SJSA1 (cell line): ENCODE results near the gene RDH12. TPM values are rescaled to one million over a fixed set of nuclear protein-coding genes. Genes with fewer than 3 reads are reported as not detected.
"Not testable (repeated sequence)": the region's sequence is repeated elsewhere in the genome, so short reads cannot be mapped to it uniquely, and the experiment has no call there.

Experiments
- DNase-seq, 2 experiments: peaks; one replicate each; pipeline ENCODE4 v3.0.0-alpha.2; 2015 to 2020; ENCODE audit warnings: low spot score in 2 of 2, low read depth in 1 of 2
- H3K27ac ChIP-seq: fragments of 250-450 bp; sonication (Bioruptor Pico); 2 replicates; pipeline ENCODE4 v1.5.1; 2020; ENCODE audit warnings: mild to moderate bottlenecking, moderate library complexity
- H3K27me3 ChIP-seq: fragments of 250-450 bp; sonication (Bioruptor Pico); replicated peaks from 2 replicates; pipeline ENCODE4 v1.5.1; 2020; ENCODE audit warnings: mild to moderate bottlenecking, moderate library complexity
- H3K36me3 ChIP-seq: fragments of 250-450 bp; sonication (Bioruptor Pico); 2 replicates; pipeline ENCODE4 v1.5.1; 2020; ENCODE audit warnings: mild to moderate bottlenecking
- H3K4me1 ChIP-seq: fragments of 250-450 bp; sonication (Bioruptor Pico); replicated peaks from 2 replicates; pipeline ENCODE4 v1.6.1; 2021; ENCODE audit warnings: mild to moderate bottlenecking
- H3K4me3 ChIP-seq: fragments of 250-450 bp; sonication (Bioruptor Pico); 2 replicates; pipeline ENCODE4 v1.5.1; 2020; ENCODE audit warnings: mild to moderate bottlenecking
- H3K9me3 ChIP-seq: fragments of 250-450 bp; sonication (Bioruptor Pico); replicated peaks from 2 replicates; pipeline ENCODE4 v1.5.1; 2020; ENCODE audit warnings: mild to moderate bottlenecking
- total RNA-seq: library from RNA; depleted of rRNA; stranded (reverse); fragments of >200 nt; shearing (Covaris generic); gene quantifications from 2 replicates; pipeline ENCODE4 v1.2.3, GENCODE V29; 2014

Gene RDH12
- total RNA-seq, 1 experiment from 2014 or later: not detected

DNA sequence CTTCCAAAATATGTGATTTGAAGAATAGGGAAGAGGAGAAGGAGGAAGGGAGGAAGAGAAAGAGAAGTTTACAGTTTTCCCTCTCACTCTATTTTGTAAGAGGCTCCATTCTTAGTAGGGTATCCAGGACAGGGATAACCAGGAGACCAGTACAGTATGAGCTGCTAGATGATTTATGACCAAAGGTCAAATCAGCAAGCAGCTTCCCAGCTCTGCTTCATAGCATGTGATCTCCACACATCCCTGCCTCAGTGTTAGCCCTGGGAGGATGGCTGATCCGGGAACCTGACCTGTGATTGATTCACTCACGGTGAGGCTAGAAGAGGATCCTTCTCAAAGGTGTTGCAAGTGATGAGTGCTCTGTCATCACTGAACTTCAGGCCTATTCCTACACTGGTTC is 16.6 kb downstream of the RDH12 start:
- no peaks in the 10 kb centered on the region for H3K27me3 ChIP-seq
- no peak for DNase-seq

DNA sequence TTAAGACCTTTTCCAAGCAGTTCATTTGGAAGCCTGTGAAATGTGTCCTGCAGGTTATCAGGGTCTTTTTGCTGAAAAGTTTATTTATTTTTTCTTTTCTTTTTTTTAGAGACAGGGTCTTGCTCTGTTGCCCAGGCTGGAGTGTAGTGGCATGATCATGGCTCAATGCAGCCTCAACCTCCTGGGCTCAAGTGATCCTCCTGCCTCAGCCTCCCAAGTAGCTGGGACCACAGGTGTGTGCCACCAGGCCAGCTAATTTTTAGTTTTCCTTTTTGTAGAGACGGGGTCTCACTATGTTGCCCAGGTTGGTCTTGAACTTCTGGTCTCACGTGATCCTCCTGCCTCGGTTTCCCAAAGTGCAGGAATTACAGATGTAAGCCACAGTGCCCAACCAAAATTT is 17.7 kb downstream of the RDH12 start:
- not testable (repeated sequence) for H3K27ac ChIP-seq, H3K4me1 ChIP-seq, H3K36me3 ChIP-seq, DNase-seq, H3K27me3 ChIP-seq, H3K9me3 ChIP-seq, H3K4me3 ChIP-seq

More for the DNA sequence above, 16.6 kb downstream of the RDH12 start:
- no peaks in the 10 kb centered on the region for H3K36me3 ChIP-seq
- no peaks in the 10 kb centered on the region for H3K9me3 ChIP-seq
- H3K4me1 ChIP-seq: no peaks in the 10 kb centered on the region
- no peak overlapping the region for H3K4me3 ChIP-seq
- H3K27ac ChIP-seq: no peak overlapping the region

DNA sequence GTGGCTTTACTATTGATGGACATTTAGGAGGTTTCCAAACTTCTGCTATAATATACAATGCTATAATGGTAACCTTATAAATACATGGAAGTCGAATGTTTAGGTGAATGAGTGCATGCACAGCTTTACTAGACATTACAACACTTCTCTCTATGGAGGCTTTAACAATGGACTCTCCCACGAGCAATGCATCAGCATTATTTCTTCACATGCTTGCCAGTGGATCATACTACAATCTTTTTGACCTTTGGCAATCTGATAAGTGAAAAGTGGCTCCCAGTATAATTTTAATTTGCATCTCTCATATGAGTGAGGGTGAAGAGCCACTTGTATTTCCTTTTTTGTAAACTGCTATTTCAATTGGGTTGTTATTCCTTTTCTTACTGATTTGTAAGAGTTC is 18.2 kb downstream of the RDH12 start:
- Histone ChIP-seq H3K36me3 (no peaks in the 10 kb centered on the region), H3K27me3 (no peaks in the 10 kb centered on the region; the same call in 1 of the 2 replicates), H3K4me1 (no peaks in the 10 kb centered on the region), H3K4me3 (no peak overlapping the region), H3K9me3 (no peaks in the 10 kb centered on the region), H3K27ac (no peak overlapping the region)
- DNase-seq: no peak

DNA sequence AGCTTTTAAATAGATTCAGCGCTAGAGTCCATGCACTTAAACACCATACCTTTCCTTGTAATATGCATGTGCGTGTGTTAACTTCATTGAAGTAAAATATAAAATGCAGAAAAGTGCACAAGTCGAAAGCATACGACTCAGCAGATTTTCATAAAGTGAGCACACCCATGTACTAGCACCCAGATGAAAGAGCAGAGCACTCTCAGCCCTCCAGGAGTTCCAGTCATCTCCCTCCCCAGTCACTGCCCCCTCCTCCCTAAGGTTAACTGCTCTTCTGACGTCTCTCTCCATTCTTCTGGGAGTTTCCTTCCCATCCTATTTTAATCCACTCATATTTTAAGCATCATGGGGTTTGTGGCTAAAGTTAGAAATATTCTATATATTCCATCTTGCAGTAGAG is 20.2 kb downstream of the RDH12 start:
- Histone ChIP-seq H3K27me3 (no peaks in the 10 kb centered on the region; the same call in 1 of the 2 replicates), H3K4me3 (no peak overlapping the region), H3K27ac (no peak overlapping the region), H3K4me1 (no peaks in the 10 kb centered on the region), H3K9me3 (no peaks in the 10 kb centered on the region), H3K36me3 (no peaks in the 10 kb centered on the region)
- no peak for DNase-seq

DNA sequence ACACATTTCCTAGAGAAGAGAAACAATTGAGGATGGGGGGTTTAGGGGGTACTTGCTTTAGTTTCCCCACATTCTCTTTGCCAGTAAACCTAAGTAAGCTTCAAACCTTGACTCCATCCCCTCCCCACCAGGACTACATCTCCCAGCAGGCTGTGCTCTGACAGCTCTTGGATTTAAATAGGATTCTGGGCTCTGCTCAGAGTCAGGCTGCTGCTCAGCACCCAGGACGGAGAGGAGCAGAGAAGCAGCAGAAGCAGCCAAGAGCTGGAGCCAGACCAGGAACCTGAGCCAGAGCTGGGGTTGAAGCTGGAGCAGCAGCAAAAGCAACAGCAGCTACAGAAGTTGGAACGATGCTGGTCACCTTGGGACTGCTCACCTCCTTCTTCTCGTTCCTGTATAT is 20.6 kb downstream of the RDH12 start:
- no peaks in the 10 kb centered on the region for H3K4me1 ChIP-seq
- no peak for DNase-seq
- no peak overlapping the region for H3K4me3 ChIP-seq
- no peaks in the 10 kb centered on the region for H3K36me3 ChIP-seq
- H3K9me3 ChIP-seq: no peaks in the 10 kb centered on the region
- H3K27me3 ChIP-seq: no peaks in the 10 kb centered on the region; the same call in 1 of the 2 replicates
- no peak overlapping the region for H3K27ac ChIP-seq

DNA sequence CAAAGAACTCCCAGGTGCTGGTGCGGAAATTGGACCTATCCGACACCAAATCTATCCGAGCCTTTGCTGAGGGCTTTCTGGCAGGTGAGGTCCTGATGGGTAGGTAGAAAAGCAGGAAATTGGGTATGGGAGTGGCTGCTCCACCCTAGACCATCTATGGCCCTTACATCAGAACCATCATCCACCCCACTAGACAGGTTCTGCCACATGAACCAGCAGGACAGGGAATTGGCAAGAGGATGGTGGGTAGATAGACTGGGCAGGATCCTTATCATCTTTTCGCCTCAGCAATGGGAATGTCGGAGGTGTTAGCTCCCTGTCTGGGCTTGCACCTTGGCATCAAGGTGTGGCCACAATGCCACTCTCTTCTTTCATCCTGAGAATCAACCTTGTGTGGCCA is 23.5 kb downstream of the RDH12 start:
- no peaks in the 10 kb centered on the region; the same call in 1 of the 2 replicates for H3K27me3 ChIP-seq
- no peaks in the 10 kb centered on the region for H3K36me3 ChIP-seq
- H3K4me3 ChIP-seq: no peak overlapping the region
- no peak overlapping the region for H3K27ac ChIP-seq
- H3K9me3 ChIP-seq: no peaks in the 10 kb centered on the region
- no peak for DNase-seq
- no peaks in the 10 kb centered on the region for H3K4me1 ChIP-seq

DNA sequence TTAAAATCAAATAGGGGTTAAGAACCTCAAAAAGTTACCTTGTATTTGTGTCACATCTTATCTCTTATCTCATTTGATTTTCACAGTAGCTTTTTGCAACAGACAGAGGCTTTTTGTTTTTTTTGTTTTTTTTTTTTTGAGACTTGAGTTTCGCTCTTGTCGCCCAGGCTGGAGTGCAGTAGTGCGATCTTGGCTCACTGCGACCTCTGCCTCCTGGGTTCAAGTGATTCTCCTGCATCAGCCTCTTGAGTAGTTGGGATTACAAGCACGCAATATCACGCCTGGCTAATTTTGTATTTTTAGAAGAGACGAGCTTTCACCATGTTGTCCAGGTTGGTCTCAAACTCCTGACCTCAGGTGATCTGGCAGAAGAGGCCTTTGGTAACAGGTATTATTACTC is 25.7 kb downstream of the RDH12 start:
- Histone ChIP-seq H3K27me3 (no peaks in the 10 kb centered on the region; the same call in 1 of the 2 replicates), H3K36me3 (no peaks in the 10 kb centered on the region), H3K9me3 (no peaks in the 10 kb centered on the region), H3K4me3 (no peak overlapping the region), H3K4me1 (no peaks in the 10 kb centered on the region), H3K27ac (no peak overlapping the region)
- DNase-seq: no peak

DNA sequence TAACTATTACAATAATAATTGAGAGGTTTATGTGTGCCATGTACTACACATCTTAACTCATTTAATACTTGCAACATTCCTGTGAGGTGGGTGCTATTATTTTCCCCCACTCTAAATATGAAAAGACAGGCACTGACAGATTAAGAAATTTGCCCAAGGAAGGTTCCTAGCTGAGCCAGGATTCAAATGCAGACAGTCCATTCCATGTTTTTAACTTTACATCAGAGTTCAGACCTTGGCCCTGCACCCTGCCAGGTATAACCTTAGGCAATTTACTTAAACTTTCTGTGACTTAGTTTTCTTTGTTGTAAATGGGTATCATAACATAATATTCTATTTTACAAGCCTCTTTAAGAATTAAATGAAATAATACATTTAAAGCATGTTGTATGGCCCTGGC is 26.6 kb downstream of the RDH12 start:
- no peaks in the 10 kb centered on the region for H3K36me3 ChIP-seq
- DNase-seq: no peak
- H3K27ac ChIP-seq: no peak overlapping the region
- H3K4me3 ChIP-seq: no peak overlapping the region
- no peaks in the 10 kb centered on the region; the same call in 1 of the 2 replicates for H3K27me3 ChIP-seq
- H3K9me3 ChIP-seq: no peaks in the 10 kb centered on the region
- no peaks in the 10 kb centered on the region for H3K4me1 ChIP-seq

DNA sequence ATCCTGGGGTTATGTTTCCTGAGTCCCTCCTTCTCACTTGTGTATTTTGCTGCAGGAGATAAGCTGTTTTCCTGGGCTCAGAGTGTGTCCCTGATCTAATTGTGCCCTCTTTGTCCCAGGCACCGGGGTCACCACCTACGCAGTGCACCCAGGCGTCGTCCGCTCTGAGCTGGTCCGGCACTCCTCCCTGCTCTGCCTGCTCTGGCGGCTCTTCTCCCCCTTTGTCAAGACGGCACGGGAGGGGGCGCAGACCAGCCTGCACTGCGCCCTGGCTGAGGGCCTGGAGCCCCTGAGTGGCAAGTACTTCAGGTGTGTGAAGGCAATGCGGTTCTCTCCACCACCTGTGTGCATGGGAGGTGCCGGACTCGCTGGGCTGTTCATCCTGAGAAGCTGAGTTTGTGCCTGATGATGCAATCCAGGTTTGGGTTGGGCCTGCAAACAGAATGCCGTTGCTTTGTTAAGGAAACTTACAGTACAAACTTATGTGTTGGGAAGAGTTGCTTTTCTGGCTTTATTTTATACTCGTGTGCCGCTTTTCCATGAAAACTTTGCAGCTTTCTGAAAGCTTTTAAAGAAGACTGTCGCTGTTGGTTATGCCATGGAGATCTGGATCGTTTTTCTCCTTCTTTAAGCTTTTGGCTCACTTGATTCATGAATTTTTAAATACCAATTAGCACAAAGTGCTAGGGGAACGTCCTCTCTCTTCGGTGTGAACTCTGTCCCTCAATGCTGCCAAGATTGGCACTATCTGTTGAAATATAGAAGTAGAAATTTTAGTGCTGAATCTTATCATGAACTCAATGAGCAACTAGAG is 27.6 kb downstream of the RDH12 start:
- Histone ChIP-seq H3K27ac (no peak overlapping the region), H3K27me3 (no peaks in the 10 kb centered on the region), H3K36me3 (no peaks in the 10 kb centered on the region), H3K4me3 (no peak overlapping the region), H3K9me3 (no peaks in the 10 kb centered on the region), H3K4me1 (no peaks in the 10 kb centered on the region)
- no peak for DNase-seq

DNA sequence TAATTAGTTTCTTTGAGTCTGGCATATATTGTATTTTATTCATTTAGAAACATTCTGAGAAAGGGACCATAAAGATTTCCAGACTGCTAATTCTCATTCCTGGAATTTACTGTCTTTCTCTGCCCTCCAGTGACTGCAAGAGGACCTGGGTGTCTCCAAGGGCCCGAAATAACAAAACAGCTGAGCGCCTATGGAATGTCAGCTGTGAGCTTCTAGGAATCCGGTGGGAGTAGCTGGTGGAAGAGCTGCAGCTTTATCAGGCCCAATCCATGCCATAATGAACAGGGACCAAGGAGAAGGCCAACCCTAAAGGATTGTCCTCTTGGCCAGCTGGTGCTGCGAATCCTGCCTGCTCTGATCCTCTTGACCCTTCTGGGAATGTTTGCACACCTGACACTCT is 31.9 kb downstream of the RDH12 start:
- no peaks in the 10 kb centered on the region for H3K36me3 ChIP-seq
- H3K4me1 ChIP-seq: 0 out of 2 replicates have a peak, but pooled peaks cover under 1% of the 10 kb centered on the region
- DNase-seq: no peak
- no peaks in the 10 kb centered on the region for H3K27me3 ChIP-seq
- H3K4me3 ChIP-seq: no peak overlapping the region
- H3K9me3 ChIP-seq: no peaks in the 10 kb centered on the region
- H3K27ac ChIP-seq: no peak overlapping the region

DNA sequence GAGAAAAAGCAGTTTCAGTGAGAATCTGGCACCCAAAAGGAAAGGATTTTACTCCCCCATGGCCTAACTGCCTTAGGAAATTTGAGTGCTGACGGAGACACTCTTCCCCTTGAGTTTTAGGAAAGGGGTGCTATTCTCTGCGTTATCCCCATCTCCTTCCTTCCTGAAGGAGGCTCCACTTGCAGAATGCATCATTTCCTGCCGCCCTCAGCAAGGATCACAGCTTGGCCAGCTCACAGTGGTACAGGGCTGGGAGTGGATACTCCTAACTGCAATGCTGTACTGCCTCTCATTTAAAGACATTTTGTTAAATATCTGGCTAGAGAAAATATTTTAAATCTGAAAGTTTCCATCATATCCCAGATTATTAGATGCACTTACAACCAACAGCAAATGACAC is 33.0 kb downstream of the RDH12 start:
- no peak for DNase-seq
- Histone ChIP-seq H3K27ac (no peak overlapping the region), H3K27me3 (no peaks in the 10 kb centered on the region), H3K36me3 (no peaks in the 10 kb centered on the region), H3K4me1 (peaks cover 9% of the 10 kb centered on the region; the same call in 1 of the 2 replicates), H3K4me3 (no peak overlapping the region), H3K9me3 (no peaks in the 10 kb centered on the region)

DNA sequence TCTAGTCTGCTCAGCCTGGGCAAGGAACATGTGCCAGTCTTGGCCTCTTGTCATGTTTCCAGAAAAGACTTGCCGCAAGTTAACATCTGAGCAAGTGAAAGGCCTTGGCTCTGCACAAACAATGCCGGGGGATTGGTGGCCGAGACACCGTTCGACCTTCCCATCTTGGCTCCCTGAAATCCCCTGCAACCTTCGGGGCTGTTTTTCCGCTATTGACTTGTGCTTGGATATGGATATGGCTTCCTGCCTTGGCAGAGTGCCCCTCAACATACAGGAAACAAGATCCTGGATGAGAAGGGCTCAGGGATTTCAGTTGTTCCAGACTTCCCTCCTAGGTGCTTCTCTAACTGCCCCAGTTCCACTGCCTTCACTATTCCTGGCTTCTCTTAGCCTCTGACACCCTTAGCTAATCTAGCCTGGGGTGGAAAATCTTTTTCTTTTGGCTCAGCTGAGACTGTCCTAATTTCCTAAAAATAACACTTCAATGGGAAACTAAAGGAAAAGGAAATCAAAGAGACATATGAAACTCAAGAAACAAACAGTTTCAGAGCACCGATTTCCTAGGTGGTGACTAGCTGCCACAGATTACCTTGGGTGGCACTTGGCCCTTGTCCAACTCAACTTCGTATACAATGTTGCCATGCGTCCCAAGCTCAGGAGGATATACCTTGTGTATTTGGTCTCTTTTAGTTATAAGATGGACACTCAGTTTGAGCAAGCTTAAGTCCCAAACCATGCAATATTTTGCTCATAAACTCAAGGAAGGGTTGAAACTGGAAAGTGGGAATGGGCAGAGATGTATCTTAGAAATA is 33.9 kb downstream of the RDH12 start:
- Histone ChIP-seq H3K27ac (no peak overlapping the region), H3K27me3 (no peaks in the 10 kb centered on the region), H3K9me3 (no peaks in the 10 kb centered on the region), H3K36me3 (no peaks in the 10 kb centered on the region), H3K4me3 (no peak overlapping the region), H3K4me1 (peaks cover 9% of the 10 kb centered on the region; the same call in 1 of the 2 replicates)
- no peak for DNase-seq

DNA sequence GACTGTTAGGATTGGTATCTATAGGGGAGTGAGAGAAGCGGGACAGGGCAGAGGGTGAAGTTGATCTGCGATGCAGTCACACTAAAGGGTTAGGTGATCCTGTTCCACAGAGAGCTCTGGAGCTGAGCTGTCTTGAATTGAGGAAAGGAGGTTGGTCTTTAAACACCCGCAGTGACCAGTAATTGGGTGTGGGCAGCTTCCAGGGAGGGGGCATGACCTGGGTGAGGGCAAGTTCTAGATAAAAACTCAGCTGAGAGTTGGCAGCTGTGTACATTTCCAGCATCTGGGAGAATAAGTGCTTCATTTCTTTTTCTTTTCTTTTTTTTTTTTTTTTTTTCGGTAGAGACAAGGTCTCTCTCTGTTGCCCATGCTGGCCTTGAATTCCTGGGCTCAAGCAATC is 35.1 kb downstream of the RDH12 start:
- DNase-seq: no peak
- no peak overlapping the region for H3K27ac ChIP-seq
- H3K4me1 ChIP-seq: peaks cover 9% of the 10 kb centered on the region; the same call in 1 of the 2 replicates
- no peaks in the 10 kb centered on the region for H3K36me3 ChIP-seq
- no peak overlapping the region for H3K4me3 ChIP-seq
- H3K27me3 ChIP-seq: no peaks in the 10 kb centered on the region
- H3K9me3 ChIP-seq: no peaks in the 10 kb centered on the region
